Mesodermal cell (in vitro differentiated cells): ENCODE data around the gene OBP2B.
"Not testable (repeated sequence)": the region's sequence is repeated elsewhere in the genome, so short reads cannot be mapped to it uniquely, and the experiment has no call there.

Experiments
- H3K27ac ChIP-seq: 2 replicates; pipeline ENCODE4 v1.7.0; 2013; ENCODE audit warnings: mild to moderate bottlenecking, low read depth, low read length, moderate library complexity; ENCODE audit not compliant: severe bottlenecking
- H3K36me3 ChIP-seq: 2 replicates; pipeline ENCODE4 v1.7.1; 2013; ENCODE audit warnings: mild to moderate bottlenecking, low read length, moderate library complexity; ENCODE audit not compliant: control insufficient read depth, insufficient read depth
- H3K4me1 ChIP-seq: one replicate; pipeline ENCODE4 v1.7.1; 2013; ENCODE audit warnings: mild to moderate bottlenecking, low read length; ENCODE audit not compliant: insufficient read depth, control insufficient read depth, poor library complexity, severe bottlenecking
- H3K4me3 ChIP-seq: 2 replicates; pipeline ENCODE4 v1.7.0; 2013; ENCODE audit warnings: low read length, control low read depth, mild to moderate bottlenecking; ENCODE audit not compliant: insufficient read depth, poor library complexity, severe bottlenecking; ENCODE audit errors: extremely low read depth
- H3K9me3 ChIP-seq: 2 replicates; pipeline ENCODE4 v1.7.1; 2013; ENCODE audit warnings: mild to moderate bottlenecking, low read length, moderate library complexity; ENCODE audit not compliant: control insufficient read depth
- WGBS, 2 experiments: methylation state at CpG; one replicate each; pipeline ENCODE4 v1.1.5; 2013; ENCODE audit warnings: missing lambda C conversion rate in 2 of 2; ENCODE audit not compliant: insufficient coverage in 2 of 2; 5-methylcytosine and 5-hydroxymethylcytosine counted together

Gene OBP2B

GRCh38 chr9:133251221-133251620 lies 42.2 kb upstream of the OBP2B start:
- WGBS, 2 experiments, result 76 to 83% methylated on average over 2 of the region's 6 CpGs

DNA sequence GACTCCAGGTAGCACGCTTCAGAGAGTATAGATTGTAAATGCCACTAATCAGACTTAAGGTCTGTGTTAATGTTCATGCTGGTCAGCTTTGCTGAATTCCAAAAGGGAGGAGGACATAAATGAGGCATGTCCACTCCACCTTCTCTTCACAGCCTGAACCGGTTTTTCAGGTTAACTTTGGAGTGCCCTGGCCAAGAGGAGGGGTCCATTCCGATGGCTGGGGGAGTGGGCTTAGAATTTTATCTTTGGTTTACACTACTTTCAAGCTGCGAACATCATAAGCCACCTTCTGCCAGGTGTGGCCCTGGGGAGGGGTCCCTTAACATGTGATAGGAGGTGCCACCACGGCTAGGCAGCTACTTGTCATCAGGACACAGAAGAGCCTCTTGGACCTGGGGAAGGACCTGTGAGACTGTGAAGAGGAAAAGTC lies 41.7 kb upstream of the OBP2B start:
- Histone ChIP-seq H3K27ac (no peak overlapping the region), H3K4me1 (no peaks in the 10 kb centered on the region), H3K4me3 (no peak overlapping the region), H3K36me3 (no peaks in the 10 kb centered on the region), H3K9me3 (no peaks in the 10 kb centered on the region)
- WGBS, 2 experiments, result 75 to 86% methylated on average over 1 to 2 of the region's 5 CpGs

More at GRCh38 chr9:133251221-133251620, 42.2 kb upstream of the OBP2B start:
- H3K4me3 ChIP-seq, H3K4me1 ChIP-seq, H3K27ac ChIP-seq, H3K36me3 ChIP-seq, H3K9me3 ChIP-seq: not testable (repeated sequence)

- Histone ChIP-seq H3K4me1 (no peaks in the 10 kb centered on the region), H3K9me3 (no peaks in the 10 kb centered on the region)
Measured at GRCh38 chr9:133249337-133249736, 40.3 kb upstream of the OBP2B start.

GRCh38 chr9:133248726-133249295 lies 39.8 kb upstream of the OBP2B start:
- Histone ChIP-seq H3K4me3 (no peak overlapping the region), H3K27ac (no peak overlapping the region), H3K9me3 (no peaks in the 10 kb centered on the region), H3K4me1 (no peaks in the 10 kb centered on the region), H3K36me3 (no peaks in the 10 kb centered on the region)
- 89 to 93% methylated on average over 6 to 7 of the region's 8 CpGs for WGBS, 2 experiments

More at GRCh38 chr9:133249337-133249736, 40.3 kb upstream of the OBP2B start:
- Histone ChIP-seq H3K4me3 (no peak overlapping the region), H3K36me3 (no peaks in the 10 kb centered on the region), H3K27ac (no peak overlapping the region)
- WGBS, 2 experiments, result 83 to 88% methylated on average over 1 of the region's 1 CpG

- WGBS, 2 experiments, result 83 to 89% methylated on average over 6 of the region's 6 CpGs
- Histone ChIP-seq H3K4me3 (no peak overlapping the region), H3K36me3 (no peaks in the 10 kb centered on the region), H3K4me1 (no peaks in the 10 kb centered on the region), H3K9me3 (no peaks in the 10 kb centered on the region), H3K27ac (no peak overlapping the region)
Measured at GRCh38 chr9:133247632-133248031, 38.6 kb upstream of the OBP2B start.

- Histone ChIP-seq H3K4me3 (no peak overlapping the region), H3K27ac (no peak overlapping the region), H3K36me3 (no peaks in the 10 kb centered on the region), H3K4me1 (no peaks in the 10 kb centered on the region), H3K9me3 (no peaks in the 10 kb centered on the region)
- WGBS, 2 experiments, result 90 to 97% methylated on average over 4 to 6 of the region's 6 CpGs
Measured at GRCh38 chr9:133246991-133247390, 37.9 kb upstream of the OBP2B start.

DNA sequence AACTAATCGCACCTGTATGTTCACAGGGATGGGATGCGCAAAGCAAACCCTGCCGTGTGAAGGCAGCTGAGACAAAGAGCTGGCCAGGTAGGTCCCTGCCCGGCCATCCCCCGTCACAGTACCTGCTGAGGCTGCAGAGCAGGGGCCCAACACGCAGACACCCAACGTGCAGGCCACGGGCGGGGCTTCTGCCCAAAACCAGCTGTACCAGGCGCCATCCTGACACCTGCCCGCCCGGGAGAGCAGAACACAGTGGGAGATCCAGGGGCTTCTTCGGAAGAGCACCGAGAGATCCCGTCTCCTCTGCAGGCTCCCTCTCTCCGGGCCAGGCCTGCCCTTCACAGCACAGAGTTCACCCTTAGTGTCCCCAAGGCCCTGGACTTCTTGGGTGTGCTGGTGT lies 37.5 kb upstream of the OBP2B start:
- 85 to 92% methylated on average over 14 to 15 of the region's 16 CpGs for WGBS, 2 experiments
- Histone ChIP-seq H3K36me3 (no peaks in the 10 kb centered on the region), H3K27ac (no peak overlapping the region), H3K9me3 (no peaks in the 10 kb centered on the region), H3K4me3 (no peak overlapping the region), H3K4me1 (no peaks in the 10 kb centered on the region)

- H3K27ac ChIP-seq, result no peak overlapping the region
- no peak overlapping the region for H3K4me3 ChIP-seq
- H3K36me3 ChIP-seq, result no peaks in the 10 kb centered on the region
- no peaks in the 10 kb centered on the region for H3K9me3 ChIP-seq
- 82 to 100% methylated on average over 2 of the region's 8 CpGs for WGBS, 2 experiments
- no peaks in the 10 kb centered on the region for H3K4me1 ChIP-seq
Measured at GRCh38 chr9:133242991-133243390, 33.9 kb upstream of the OBP2B start.

DNA sequence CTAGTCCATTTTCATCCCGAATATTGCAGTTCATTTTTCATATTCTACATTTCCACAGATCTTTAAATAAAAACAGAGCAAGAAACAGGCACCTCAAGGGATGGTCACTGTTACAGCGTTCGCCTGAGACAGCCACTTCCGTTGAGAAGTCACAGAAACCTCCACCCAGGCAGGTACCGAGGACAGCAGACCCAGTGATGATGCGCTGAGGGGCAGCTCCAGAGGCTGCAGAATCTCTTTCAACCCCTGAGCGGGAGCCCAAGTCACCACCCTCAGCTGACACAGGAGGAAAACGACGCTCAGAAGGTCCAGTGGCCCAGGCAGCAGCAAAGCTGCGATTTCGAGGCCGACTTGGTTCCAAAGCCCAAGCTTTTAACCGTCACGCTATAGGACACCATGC lies 33.2 kb upstream of the OBP2B start:
- no peak overlapping the region for H3K27ac ChIP-seq
- H3K9me3 ChIP-seq, result no peaks in the 10 kb centered on the region
- no peak overlapping the region for H3K4me3 ChIP-seq
- H3K4me1 ChIP-seq, result no peaks in the 10 kb centered on the region
- H3K36me3 ChIP-seq, result no peaks in the 10 kb centered on the region
- WGBS, 2 experiments, result 80 to 83% methylated on average over 10 to 12 of the region's 14 CpGs

DNA sequence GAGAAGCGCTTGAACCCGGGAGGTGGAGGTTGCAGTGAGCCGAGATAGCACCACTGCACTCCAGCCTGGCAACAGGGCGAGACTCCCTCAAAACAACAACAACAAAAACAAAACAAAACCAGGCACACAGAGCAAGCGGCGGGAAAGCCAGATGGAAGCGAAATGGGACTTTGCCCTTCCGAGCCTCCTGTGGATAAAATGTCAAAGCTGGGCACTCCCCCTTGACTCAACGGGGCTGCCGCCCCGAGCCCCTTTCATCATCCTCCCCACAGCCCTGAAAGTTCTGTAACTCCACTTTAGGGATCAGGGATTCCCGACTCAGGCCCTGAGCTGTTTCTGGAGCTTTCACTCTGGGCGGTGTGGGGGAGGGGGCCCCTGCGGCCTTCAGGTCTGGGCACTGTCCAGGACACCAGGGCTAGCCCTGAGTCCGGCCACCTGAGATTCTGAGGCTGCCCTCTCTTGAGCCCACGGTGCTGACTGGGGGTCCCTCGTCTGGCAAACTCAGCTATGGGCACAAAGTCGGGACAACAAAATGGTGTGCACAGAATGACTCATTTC lies 30.6 kb upstream of the OBP2B start:
- Histone ChIP-seq H3K27ac (no peak overlapping the region), H3K4me3 (no peak overlapping the region)
- 82 to 85% methylated on average over 10 to 16 of the region's 18 CpGs for WGBS, 2 experiments

GRCh38 chr9:133238851-133239532 lies 29.9 kb upstream of the OBP2B start:
- Histone ChIP-seq H3K4me3 (peak overlapping the region; percentile 25), H3K27ac (peak overlapping the region; percentile 50), H3K4me1 (peaks cover 3% of the 10 kb centered on the region), H3K36me3 (no peaks in the 10 kb centered on the region), H3K9me3 (no peaks in the 10 kb centered on the region)
- WGBS, 2 experiments, result 17 to 18% methylated on average over 20 to 22 of the region's 26 CpGs

More for the DNA sequence above, 30.6 kb upstream of the OBP2B start:
- Histone ChIP-seq H3K9me3 (no peaks in the 10 kb centered on the region), H3K36me3 (no peaks in the 10 kb centered on the region), H3K4me1 (peaks cover 3% of the 10 kb centered on the region)
